T-helper 1 cell treated with Interleukin-12 subunit alpha and Interleukin-12 subunit beta and Interleukin-4 antibody, amounts not matched to agents 30 μg/mL and 1 μg/mL, for 36 hours (primary cell): ENCODE measurements around the gene RHOXF2B.
"Not testable (repeated sequence)": the region's sequence is repeated elsewhere in the genome, so short reads cannot be mapped to it uniquely, and the experiment has no call there.

ENCODE experiments used
- H3K27ac Mint-ChIP-seq: one replicate; pipeline ENCODE4 v1.8.0; 2021; ENCODE audit warnings: mild to moderate bottlenecking, mixed read lengths
- H3K27me3 Mint-ChIP-seq: one replicate; pipeline ENCODE4 v1.8.0; 2021; ENCODE audit warnings: low read depth, mixed read lengths
- H3K36me3 Mint-ChIP-seq: one replicate; pipeline ENCODE4 v1.8.0; 2021; ENCODE audit warnings: low read depth, mixed read lengths
- H3K4me1 Mint-ChIP-seq: one replicate; pipeline ENCODE4 v1.8.0; 2021; ENCODE audit warnings: low read depth, mixed read lengths
- H3K4me3 Mint-ChIP-seq: one replicate; pipeline ENCODE4 v1.8.0; 2021; ENCODE audit warnings: mild to moderate bottlenecking, moderate library complexity, mixed read lengths
- H3K9me3 Mint-ChIP-seq: one replicate; pipeline ENCODE4 v1.8.0; 2021; ENCODE audit warnings: mixed read lengths

RHOXF2B gene

DNA sequence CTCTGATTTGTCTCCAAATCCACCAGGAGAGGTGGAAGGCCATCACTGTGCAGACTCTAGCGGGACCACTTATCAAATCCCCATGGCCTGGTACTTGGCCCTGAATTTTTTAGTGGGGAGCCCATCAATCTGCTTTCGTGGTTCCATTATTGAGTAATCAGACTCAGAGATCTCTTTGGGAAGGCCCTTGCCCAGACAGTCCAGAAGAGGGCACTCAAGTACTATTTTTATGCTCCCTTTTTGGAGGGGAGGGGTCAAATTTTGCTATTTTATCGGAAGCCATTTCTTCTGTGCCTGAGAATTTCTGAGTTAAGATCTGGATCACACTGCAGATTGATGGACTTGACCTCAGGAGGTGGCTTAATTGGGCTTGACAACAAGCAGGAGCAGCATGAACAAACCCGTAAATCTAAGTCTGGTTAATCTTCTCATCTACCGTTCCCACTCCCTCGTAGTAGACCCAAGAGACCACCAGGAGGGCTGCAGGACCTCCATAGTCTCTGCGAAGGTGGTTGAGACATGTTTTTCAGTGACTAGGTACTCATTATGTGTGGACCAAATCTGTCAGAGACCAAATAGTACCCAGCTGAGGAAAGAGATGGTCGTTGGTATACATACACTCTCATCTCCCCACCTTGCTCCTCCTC lies 38.3 kb downstream of the RHOXF2B start:
- H3K4me1 Mint-ChIP-seq, H3K36me3 Mint-ChIP-seq, H3K27me3 Mint-ChIP-seq, H3K4me3 Mint-ChIP-seq, H3K9me3 Mint-ChIP-seq, H3K27ac Mint-ChIP-seq: not testable (repeated sequence)

DNA sequence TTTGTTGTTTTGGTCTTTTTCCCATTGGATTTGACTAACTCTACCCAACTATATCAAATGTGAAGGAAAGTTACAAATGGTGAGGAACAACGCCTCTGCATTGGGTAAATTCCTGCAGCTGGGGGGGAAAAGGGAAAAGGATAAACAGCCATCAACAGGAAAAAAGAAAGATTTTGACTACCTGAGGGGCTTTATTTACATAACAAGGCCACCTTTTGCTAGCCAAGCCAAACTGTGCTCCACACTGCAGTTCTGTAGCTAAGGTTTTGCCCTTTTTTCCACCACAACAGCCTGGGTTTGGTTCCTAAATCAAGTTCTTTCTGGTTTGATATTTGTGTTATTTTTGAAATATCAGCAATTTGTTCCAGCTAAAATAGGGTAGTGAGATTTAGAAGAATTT lies 40.8 kb downstream of the RHOXF2B start:
- Mint-ChIP-seq H3K27ac (no peak overlapping the region), H3K27me3 (peaks cover under 1% of the 10 kb centered on the region), H3K4me3 (no peak overlapping the region)

DNA sequence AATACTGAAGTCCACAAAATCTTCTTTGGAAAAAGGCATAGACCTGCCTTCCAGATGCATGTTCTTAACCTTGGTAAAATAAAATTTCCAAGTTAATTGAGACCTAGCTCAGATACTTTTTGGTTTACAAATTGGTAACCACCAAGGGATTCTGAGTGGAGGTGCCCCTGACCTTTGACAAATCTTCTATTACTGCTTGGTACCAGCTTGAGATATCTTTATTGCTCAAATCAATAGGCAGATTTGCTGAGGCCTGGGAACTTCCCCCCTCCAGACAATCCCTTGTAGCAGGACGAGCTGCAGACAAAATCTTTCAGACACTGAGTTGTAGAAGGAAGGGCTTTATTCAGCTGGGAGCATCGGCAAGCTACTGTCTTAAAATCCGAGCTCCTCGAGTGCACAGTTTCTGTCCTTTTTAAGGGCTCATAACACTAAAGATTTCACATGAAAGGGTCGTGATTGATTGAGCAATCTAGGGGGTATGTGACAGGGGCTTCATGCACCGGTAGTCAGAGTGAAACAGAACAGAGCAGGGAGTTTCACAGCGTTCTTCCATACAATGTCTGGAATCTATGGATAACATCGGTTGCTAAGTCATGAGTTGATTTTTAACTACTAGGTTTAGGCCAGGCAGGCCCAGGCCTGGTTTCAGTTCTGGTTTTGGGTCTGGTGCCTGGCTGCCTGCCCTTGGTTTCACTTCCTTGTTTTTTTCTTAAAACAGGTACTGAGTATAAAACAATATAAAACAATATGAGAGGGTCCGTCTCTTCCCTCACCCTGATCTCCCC lies 41.8 kb downstream of the RHOXF2B start:
- not testable (repeated sequence) for H3K4me1 Mint-ChIP-seq

More for the DNA sequence above, 40.8 kb downstream of the RHOXF2B start:
- Mint-ChIP-seq H3K36me3 (no peaks in the 10 kb centered on the region), H3K4me1 (peaks cover 3% of the 10 kb centered on the region), H3K9me3 (no peaks in the 10 kb centered on the region)

DNA sequence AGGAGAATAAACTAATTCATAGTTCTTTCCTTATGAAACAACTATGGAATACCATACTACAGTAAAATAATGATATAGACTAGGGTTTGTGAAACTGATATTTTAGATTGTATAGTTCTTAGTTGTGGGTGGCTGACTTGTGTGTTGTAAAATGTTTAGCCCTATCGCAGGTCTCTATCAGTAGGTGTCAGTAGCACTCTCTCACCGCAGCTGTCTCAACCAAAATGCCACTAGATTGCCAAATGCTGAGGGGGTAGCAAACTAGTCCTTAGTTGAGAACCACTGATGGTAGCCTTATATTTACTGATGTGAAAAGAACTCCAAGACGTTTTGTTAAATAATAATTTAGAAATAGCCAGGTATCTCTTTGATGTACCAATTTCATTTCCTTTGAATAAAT lies 48.1 kb downstream of the RHOXF2B start:
- H3K9me3 Mint-ChIP-seq, result no peaks in the 10 kb centered on the region

More for the DNA sequence above, 41.8 kb downstream of the RHOXF2B start:
- not testable (repeated sequence) for H3K36me3 Mint-ChIP-seq, H3K27ac Mint-ChIP-seq, H3K27me3 Mint-ChIP-seq, H3K9me3 Mint-ChIP-seq, H3K4me3 Mint-ChIP-seq

GRCh38 chrX:120023259-120023658 lies 54.2 kb downstream of the RHOXF2B start:
- H3K4me3 Mint-ChIP-seq, result no peak overlapping the region
- H3K9me3 Mint-ChIP-seq, result no peaks in the 10 kb centered on the region

More for the DNA sequence above, 48.1 kb downstream of the RHOXF2B start:
- Mint-ChIP-seq H3K27ac (no peak overlapping the region), H3K36me3 (no peaks in the 10 kb centered on the region), H3K4me3 (no peak overlapping the region), H3K27me3 (peaks cover 13% of the 10 kb centered on the region), H3K4me1 (no peaks in the 10 kb centered on the region)

GRCh38 chrX:120022763-120023162 lies 54.7 kb downstream of the RHOXF2B start:
- H3K27me3 Mint-ChIP-seq, result peaks cover 20% of the 10 kb centered on the region
- H3K4me3 Mint-ChIP-seq, result no peak overlapping the region
- H3K4me1 Mint-ChIP-seq, result no peaks in the 10 kb centered on the region
- H3K9me3 Mint-ChIP-seq, result no peaks in the 10 kb centered on the region
- H3K27ac Mint-ChIP-seq, result no peak overlapping the region
- no peaks in the 10 kb centered on the region for H3K36me3 Mint-ChIP-seq

More at GRCh38 chrX:120023259-120023658, 54.2 kb downstream of the RHOXF2B start:
- Mint-ChIP-seq H3K27ac (no peak overlapping the region), H3K36me3 (no peaks in the 10 kb centered on the region), H3K4me1 (no peaks in the 10 kb centered on the region), H3K27me3 (peaks cover 15% of the 10 kb centered on the region)
